ENCODE measurements around the gene ACD.

ACD gene

DNA sequence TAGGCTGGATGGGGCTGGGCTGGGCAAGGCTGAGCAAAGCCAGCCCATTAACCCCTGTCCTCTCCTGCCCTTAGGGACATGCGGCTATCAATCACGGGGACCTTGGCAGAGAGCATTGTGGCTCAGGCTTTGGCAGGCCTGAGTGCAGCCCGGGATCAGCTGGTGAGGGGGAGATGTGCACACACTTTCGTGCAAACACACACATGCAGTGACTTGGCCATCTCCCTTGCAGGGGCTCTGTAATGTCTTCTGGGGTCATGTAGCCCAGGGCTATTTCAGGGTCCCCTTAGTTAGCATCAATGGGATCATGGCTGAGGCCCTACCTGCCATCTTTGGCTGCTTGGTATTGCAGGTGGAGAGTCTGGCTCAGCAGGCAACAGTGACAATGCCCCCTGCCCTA, 8.2 kb downstream of the ACD start:
- TF ChIP-seq, protein P1, sequence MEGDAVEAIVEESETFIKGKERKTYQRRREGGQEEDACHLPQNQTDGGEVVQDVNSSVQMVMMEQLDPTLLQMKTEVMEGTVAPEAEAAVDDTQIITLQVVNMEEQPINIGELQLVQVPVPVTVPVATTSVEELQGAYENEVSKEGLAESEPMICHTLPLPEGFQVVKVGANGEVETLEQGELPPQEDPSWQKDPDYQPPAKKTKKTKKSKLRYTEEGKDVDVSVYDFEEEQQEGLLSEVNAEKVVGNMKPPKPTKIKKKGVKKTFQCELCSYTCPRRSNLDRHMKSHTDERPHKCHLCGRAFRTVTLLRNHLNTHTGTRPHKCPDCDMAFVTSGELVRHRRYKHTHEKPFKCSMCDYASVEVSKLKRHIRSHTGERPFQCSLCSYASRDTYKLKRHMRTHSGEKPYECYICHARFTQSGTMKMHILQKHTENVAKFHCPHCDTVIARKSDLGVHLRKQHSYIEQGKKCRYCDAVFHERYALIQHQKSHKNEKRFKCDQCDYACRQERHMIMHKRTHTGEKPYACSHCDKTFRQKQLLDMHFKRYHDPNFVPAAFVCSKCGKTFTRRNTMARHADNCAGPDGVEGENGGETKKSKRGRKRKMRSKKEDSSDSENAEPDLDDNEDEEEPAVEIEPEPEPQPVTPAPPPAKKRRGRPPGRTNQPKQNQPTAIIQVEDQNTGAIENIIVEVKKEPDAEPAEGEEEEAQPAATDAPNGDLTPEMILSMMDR (IDR thresholded peaks at IDR 0.05), result no peak
- peaks cover 7% of the 10 kb centered on the region for H3K27me3 ChIP-seq (ENCODE audit: control insufficient read depth, insufficient read depth, low read length)
- H3K4me3 ChIP-seq (ENCODE audit: low read depth, low read length), result no peak overlapping the region

DNA sequence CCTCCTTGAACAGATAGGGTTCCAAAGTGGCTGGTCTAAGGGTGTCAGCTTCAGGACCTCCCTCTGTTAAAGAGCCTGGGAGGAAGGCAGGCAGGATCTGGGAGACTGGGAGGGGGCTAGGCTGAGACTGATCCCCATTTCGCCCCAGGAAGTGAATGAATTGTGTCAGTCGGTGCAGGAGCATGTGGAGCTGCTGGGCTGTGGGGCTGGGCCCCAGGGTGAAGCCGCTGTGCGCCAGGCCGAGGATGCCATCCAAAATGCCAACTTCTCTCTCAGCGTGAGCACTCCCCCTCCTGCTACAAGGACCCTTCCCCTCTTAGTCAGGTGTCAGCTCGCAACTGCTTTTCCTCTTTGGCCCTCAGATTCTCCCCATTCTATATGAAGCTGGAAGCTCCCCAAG, 9.0 kb downstream of the ACD start:
- Histone ChIP-seq H3K9me3 (ENCODE audit: control insufficient read depth, low read length) (no peaks in the 10 kb centered on the region), H3K4me3 (ENCODE audit: low read depth, low read length) (no peak overlapping the region), H3K9ac (no peak overlapping the region), H3K4me2 (ENCODE audit: low read length) (no peak overlapping the region), H3K79me2 (no peaks in the 10 kb centered on the region), H2AFZ (no peak overlapping the region), H3K4me1 (no peaks in the 10 kb centered on the region), H3K27ac (no peak overlapping the region), H3K27me3 (ENCODE audit: control insufficient read depth, insufficient read depth, low read length) (peaks cover 7% of the 10 kb centered on the region), H3K36me3 (ENCODE audit: control insufficient read depth, insufficient read depth, low read length) (no peaks in the 10 kb centered on the region)
- TF ChIP-seq, protein P1 (IDR thresholded peaks at IDR 0.05), result no peak

More for the DNA sequence above, 8.2 kb downstream of the ACD start:
- H3K79me2 ChIP-seq, result no peaks in the 10 kb centered on the region
- no peaks in the 10 kb centered on the region for H3K4me1 ChIP-seq
- no peak overlapping the region for H2AFZ ChIP-seq
- H3K9ac ChIP-seq, result no peak overlapping the region
- no peak overlapping the region for H3K4me2 ChIP-seq (ENCODE audit: low read length)
- H3K27ac ChIP-seq, result no peak overlapping the region
- no peaks in the 10 kb centered on the region for H3K9me3 ChIP-seq (ENCODE audit: control insufficient read depth, low read length)
- H3K36me3 ChIP-seq (ENCODE audit: control insufficient read depth, insufficient read depth, low read length), result no peaks in the 10 kb centered on the region

DNA sequence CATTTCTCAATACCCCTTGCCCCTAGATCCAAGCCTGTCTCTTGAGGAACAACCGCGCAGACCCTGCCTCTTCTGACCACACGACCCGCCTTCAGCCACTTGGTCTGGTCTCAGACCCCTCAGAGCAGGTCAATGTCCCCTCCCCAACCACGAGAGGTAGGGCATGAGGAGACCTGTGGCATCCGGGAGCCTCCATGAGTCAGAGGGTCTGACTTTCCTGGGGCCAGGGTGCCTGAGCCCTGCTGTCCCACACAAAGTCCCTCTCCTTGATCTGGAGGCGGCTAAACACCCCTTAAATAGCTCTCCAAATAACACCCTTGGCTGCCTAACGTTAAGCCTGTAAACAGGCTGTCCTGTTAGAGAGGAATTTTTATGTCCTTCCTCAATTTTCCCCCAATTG, 10.0 kb downstream of the ACD start:
- TF ChIP-seq, protein P1 (IDR thresholded peaks at IDR 0.05), result no peak

DNA sequence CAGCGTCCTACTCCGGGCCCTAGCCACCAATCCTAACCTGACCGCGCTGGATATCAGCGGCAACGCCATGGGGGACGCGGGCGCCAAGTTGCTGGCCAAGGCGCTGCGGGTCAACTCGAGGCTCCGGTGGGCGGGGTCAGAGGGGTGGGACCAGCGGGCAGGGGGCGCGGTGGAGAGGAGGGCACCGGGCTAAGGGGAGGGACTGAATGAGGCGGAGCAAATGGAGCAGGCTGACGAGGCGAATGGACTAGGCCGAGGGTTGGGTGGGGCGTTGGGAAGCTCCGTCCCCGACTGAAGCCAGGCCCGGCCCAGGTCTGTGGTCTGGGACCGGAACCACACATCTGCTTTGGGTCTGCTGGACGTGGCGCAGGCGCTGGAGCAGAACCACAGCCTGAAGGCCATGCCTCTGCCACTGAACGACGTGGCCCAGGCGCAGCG, 10.5 kb downstream of the ACD start:
- Histone ChIP-seq H3K36me3 (ENCODE audit: control insufficient read depth, insufficient read depth, low read length) (no peaks in the 10 kb centered on the region), H3K27me3 (ENCODE audit: control insufficient read depth, insufficient read depth, low read length) (peaks cover 7% of the 10 kb centered on the region), H2AFZ (peak overlapping the region; percentile 72), H3K4me3 (ENCODE audit: low read depth, low read length) (no peak overlapping the region), H3K4me2 (ENCODE audit: low read length) (no peak overlapping the region), H3K4me1 (no peaks in the 10 kb centered on the region), H3K9ac (no peak overlapping the region), H3K27ac (no peak overlapping the region), H3K9me3 (ENCODE audit: control insufficient read depth, low read length) (no peaks in the 10 kb centered on the region), H3K79me2 (no peaks in the 10 kb centered on the region)
- TF ChIP-seq, protein P1 (IDR thresholded peaks at IDR 0.05), result no peak

More for the DNA sequence above, 10.0 kb downstream of the ACD start:
- Histone ChIP-seq H3K9ac (no peak overlapping the region), H3K4me3 (ENCODE audit: low read depth, low read length) (no peak overlapping the region), H3K4me2 (ENCODE audit: low read length) (no peak overlapping the region), H2AFZ (no peak overlapping the region), H3K4me1 (no peaks in the 10 kb centered on the region), H3K27ac (no peak overlapping the region), H3K9me3 (ENCODE audit: control insufficient read depth, low read length) (no peaks in the 10 kb centered on the region), H3K36me3 (ENCODE audit: control insufficient read depth, insufficient read depth, low read length) (no peaks in the 10 kb centered on the region), H3K27me3 (ENCODE audit: control insufficient read depth, insufficient read depth, low read length) (peaks cover 7% of the 10 kb centered on the region), H3K79me2 (no peaks in the 10 kb centered on the region)

DNA sequence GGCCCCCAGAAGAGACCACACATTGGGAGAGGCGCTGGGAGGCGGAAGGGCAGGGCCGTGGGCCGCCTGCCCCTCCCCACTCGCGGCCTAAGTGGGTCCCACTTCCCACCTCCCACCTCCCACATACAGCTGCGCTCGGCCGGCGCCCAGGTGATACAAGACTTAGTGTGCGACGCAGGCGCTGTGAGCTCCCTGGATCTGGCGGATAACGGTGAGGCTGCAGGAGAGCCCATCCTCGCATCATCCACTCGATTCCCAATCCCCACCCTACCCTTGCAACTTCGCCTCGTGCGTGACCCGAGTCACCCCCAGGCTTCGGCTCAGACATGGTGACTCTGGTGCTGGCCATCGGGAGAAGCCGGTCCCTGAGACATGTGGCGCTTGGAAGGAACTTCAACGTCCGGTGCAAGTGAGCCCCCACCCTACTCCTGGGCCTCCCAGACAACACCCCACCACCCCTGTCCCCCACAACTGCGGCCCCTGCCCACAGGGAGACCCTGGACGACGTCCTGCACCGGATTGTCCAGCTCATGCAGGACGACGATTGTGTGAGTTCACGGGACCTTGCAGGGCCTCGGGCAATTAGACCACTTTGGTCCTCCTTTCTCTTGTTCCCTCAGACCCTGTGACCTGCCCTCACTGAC, 11.2 kb downstream of the ACD start:
- H2AFZ ChIP-seq, result peak overlapping the region; percentile 72
- H3K4me3 ChIP-seq (ENCODE audit: low read depth, low read length), result no peak overlapping the region
- no peak overlapping the region for H3K4me2 ChIP-seq (ENCODE audit: low read length)
- no peaks in the 10 kb centered on the region for H3K9me3 ChIP-seq (ENCODE audit: control insufficient read depth, low read length)
- no peaks in the 10 kb centered on the region for H3K79me2 ChIP-seq
- H3K36me3 ChIP-seq (ENCODE audit: control insufficient read depth, insufficient read depth, low read length), result no peaks in the 10 kb centered on the region
- H3K9ac ChIP-seq, result no peak overlapping the region
- no peaks in the 10 kb centered on the region for H3K4me1 ChIP-seq
- no peak overlapping the region for H3K27ac ChIP-seq
- TF ChIP-seq, protein P1 (IDR thresholded peaks at IDR 0.05), result no peak
- peaks cover 7% of the 10 kb centered on the region for H3K27me3 ChIP-seq (ENCODE audit: control insufficient read depth, insufficient read depth, low read length)
